ENCODE measurements around the gene DIP2C. TPM values are rescaled to one million over a fixed set of nuclear protein-coding genes. Genes with fewer than 3 reads are reported as not detected.
A peak's percentile ranks its signal among the peaks of the same experiment; 100 is the strongest.

The DIP2C gene
- total and polyA plus RNA-seq, 4 donors, result 6.4 to 40.2 (median 23.8) TPM

GRCh38 chr10:549391-549790 lies 140.1 kb downstream of the DIP2C start:
- H3K27me3 ChIP-seq (ENCODE audit: control insufficient read depth in 1 of 2, insufficient read depth in 2 of 2, low read length in 1 of 2), result no peaks in the 10 kb centered on the region
- intact Hi-C loops (cut with DNase I), result no loop called here
- H3K36me3 ChIP-seq (ENCODE audit: control insufficient read depth in 1 of 2, insufficient read depth in 2 of 2, low read length in 1 of 2), result no peaks in the 10 kb centered on the region
- WGBS, 2 donors, result 89 to 95% methylated on average over 15 to 16 of the region's 16 CpGs
- no peak for ATAC-seq (ENCODE audit: low FRiP score)
- no peak overlapping the region for H3K4me3 ChIP-seq (ENCODE audit: low read length in 2 of 2)
- DNase-seq, result no peak
- no peaks in the 10 kb centered on the region for H3K9me3 ChIP-seq (ENCODE audit: control insufficient read depth, low read length)
- peaks cover 0 to 2% of the 10 kb centered on the region in 2 donors for H3K4me1 ChIP-seq (ENCODE audit: control insufficient read depth in 1 of 2, insufficient read depth in 2 of 2, low read length in 2 of 2)
- no peak overlapping the region for H3K27ac ChIP-seq (ENCODE audit: low read depth in 1 of 2, low read length in 2 of 2)

DNA sequence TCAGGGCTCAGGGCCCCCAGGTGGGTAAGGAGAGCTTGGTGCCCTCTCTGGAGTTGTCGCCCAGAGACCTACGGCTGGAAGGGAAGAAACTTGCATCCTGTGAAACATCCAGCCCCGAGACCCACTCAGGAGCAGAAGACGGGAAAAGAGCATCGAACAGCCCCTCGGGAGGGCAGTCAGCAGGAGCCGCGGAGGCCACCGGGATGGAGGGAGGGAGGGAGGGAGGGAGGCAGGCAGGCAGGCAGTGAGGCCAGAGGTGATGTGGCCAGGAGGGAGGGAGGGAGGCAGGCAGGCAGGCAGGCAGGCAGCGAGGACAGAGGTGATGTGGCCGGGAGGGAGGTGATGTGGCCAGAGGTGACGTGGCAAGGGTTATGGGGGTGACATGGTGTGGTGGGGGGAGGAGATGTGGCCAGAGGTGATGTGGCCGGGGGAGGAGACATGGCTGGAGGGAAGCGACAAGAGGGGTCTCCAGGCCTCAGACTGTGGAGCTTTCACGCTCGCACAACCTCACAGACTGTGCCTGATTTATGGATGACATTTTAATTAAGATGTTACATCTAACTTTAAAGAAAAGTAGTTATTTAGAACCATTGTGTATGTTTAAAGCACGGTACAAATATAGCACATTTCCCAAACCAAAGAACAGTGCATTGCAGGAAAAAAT lies 141.1 kb downstream of the DIP2C start:
- intact Hi-C loops (cut with DNase I), result no loop called here
- peaks cover 0 to 2% of the 10 kb centered on the region in 2 donors for H3K4me1 ChIP-seq (ENCODE audit: control insufficient read depth in 1 of 2, insufficient read depth in 2 of 2, low read length in 2 of 2)
- ATAC-seq (ENCODE audit: low FRiP score), result no peak
- no peak overlapping the region for H3K4me3 ChIP-seq (ENCODE audit: low read length in 2 of 2)
- no peak overlapping the region for H3K27ac ChIP-seq (ENCODE audit: low read depth in 1 of 2, low read length in 2 of 2)
- DNase-seq, result peak in 1 of 2 donors; percentile 61
- 77 to 90% methylated on average over 16 to 17 of the region's 17 CpGs for WGBS, 2 donors
- H3K9me3 ChIP-seq (ENCODE audit: control insufficient read depth, low read length), result no peaks in the 10 kb centered on the region
- H3K27me3 ChIP-seq (ENCODE audit: control insufficient read depth in 1 of 2, insufficient read depth in 2 of 2, low read length in 1 of 2), result no peaks in the 10 kb centered on the region
- H3K36me3 ChIP-seq (ENCODE audit: control insufficient read depth in 1 of 2, insufficient read depth in 2 of 2, low read length in 1 of 2), result no peaks in the 10 kb centered on the region

DNA sequence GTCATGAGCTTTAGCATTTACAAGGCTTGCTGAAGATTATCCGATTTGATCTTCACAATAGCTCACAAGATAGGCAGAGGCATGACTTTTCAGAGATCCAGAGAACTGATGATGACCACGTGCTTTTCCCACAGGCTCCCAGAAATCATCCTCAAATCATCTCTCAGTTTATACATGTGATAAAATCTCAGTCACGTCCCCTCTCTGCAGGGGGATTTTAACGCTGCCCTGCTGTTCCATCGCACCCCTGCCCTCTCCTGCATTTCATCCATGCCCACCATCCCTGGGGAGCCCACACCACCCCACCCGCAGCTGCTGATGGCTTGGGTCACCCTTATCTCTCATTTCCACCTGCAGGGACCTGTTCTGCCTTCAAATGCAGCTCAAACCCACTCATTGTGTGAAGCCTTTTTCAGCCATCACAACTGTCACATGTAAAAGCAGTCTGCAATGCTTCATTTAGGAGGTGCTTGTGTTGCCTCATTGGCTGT lies 141.8 kb downstream of the DIP2C start:
- Histone ChIP-seq H3K4me3 (ENCODE audit: low read length in 2 of 2) (no peak overlapping the region), H3K4me1 (ENCODE audit: control insufficient read depth in 1 of 2, insufficient read depth in 2 of 2, low read length in 2 of 2) (peaks cover 0 to 2% of the 10 kb centered on the region in 2 donors), H3K27me3 (ENCODE audit: control insufficient read depth in 1 of 2, insufficient read depth in 2 of 2, low read length in 1 of 2) (no peaks in the 10 kb centered on the region), H3K36me3 (ENCODE audit: control insufficient read depth in 1 of 2, insufficient read depth in 2 of 2, low read length in 1 of 2) (no peaks in the 10 kb centered on the region), H3K27ac (ENCODE audit: low read depth in 1 of 2, low read length in 2 of 2) (no peak overlapping the region), H3K9me3 (ENCODE audit: control insufficient read depth, low read length) (no peaks in the 10 kb centered on the region)
- WGBS, 2 donors, result 78 to 80% methylated on average over 6 of the region's 6 CpGs
- intact Hi-C loops (cut with DNase I), result no loop called here
- no peak for ATAC-seq (ENCODE audit: low FRiP score)
- DNase-seq, result peak in 1 of 2 donors; percentile 24

DNA sequence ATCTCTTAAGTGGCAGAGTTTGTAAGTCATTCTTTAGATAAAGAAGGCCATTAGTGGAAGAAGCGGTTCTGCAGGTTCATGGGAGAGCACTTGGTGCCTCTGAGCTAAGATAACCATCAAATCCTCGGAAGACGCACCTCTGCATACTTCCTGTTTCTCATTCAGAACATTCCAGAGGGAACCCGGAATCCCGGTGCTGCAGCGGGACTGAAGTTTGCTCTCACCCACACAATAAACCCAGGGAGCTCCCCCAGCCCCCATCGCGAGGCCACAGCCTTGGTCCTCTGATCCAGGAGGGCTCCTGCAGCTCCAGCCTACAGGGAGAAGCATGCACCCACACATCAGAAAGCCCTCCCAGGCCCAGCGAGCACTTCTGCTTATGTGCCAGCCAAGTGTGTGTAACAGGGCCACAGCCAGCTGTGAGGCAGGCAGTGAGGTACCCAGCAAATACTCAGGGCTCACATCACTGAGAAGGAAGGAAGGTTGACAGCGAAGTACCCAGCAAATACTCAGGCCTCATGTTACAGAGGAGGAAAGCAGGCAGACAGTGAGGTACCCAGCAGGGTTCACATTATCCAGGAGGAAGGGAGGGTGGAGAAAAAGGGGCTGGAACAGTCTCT lies 142.4 kb downstream of the DIP2C start:
- Histone ChIP-seq H3K27ac (ENCODE audit: low read depth in 1 of 2, low read length in 2 of 2) (no peak overlapping the region), H3K27me3 (ENCODE audit: control insufficient read depth in 1 of 2, insufficient read depth in 2 of 2, low read length in 1 of 2) (no peaks in the 10 kb centered on the region), H3K9me3 (ENCODE audit: control insufficient read depth, low read length) (no peaks in the 10 kb centered on the region), H3K36me3 (ENCODE audit: control insufficient read depth in 1 of 2, insufficient read depth in 2 of 2, low read length in 1 of 2) (no peaks in the 10 kb centered on the region), H3K4me1 (ENCODE audit: control insufficient read depth in 1 of 2, insufficient read depth in 2 of 2, low read length in 2 of 2) (peaks cover 0 to 2% of the 10 kb centered on the region in 2 donors), H3K4me3 (ENCODE audit: low read length in 2 of 2) (no peak overlapping the region)
- no peak for ATAC-seq (ENCODE audit: low FRiP score)
- intact Hi-C loops (cut with DNase I), result no loop called here
- peak in 1 of 2 donors; percentile 54 for DNase-seq
- 39 to 43% methylated on average over 10 of the region's 10 CpGs for WGBS, 2 donors

GRCh38 chr10:546451-546850 lies 143.0 kb downstream of the DIP2C start:
- intact Hi-C loops (cut with DNase I), result no loop called here
- Histone ChIP-seq H3K27me3 (ENCODE audit: control insufficient read depth in 1 of 2, insufficient read depth in 2 of 2, low read length in 1 of 2) (no peaks in the 10 kb centered on the region), H3K36me3 (ENCODE audit: control insufficient read depth in 1 of 2, insufficient read depth in 2 of 2, low read length in 1 of 2) (no peaks in the 10 kb centered on the region), H3K9me3 (ENCODE audit: control insufficient read depth, low read length) (no peaks in the 10 kb centered on the region), H3K4me3 (ENCODE audit: low read length in 2 of 2) (no peak overlapping the region), H3K27ac (ENCODE audit: low read depth in 1 of 2, low read length in 2 of 2) (no peak overlapping the region), H3K4me1 (ENCODE audit: control insufficient read depth in 1 of 2, insufficient read depth in 2 of 2, low read length in 2 of 2) (peaks cover 0 to 2% of the 10 kb centered on the region in 2 donors)
- DNase-seq (peak in 1 of 2 donors; percentile 51), ATAC-seq (ENCODE audit: low FRiP score) (no peak)
- WGBS, 2 donors, result 81 to 82% methylated on average over 7 of the region's 7 CpGs

- H3K9me3 ChIP-seq (ENCODE audit: control insufficient read depth, low read length), result no peaks in the 10 kb centered on the region
- H3K36me3 ChIP-seq (ENCODE audit: control insufficient read depth in 1 of 2, insufficient read depth in 2 of 2, low read length in 1 of 2), result no peaks in the 10 kb centered on the region
- DNase-seq (peak in 1 of 2 donors; percentile 10), ATAC-seq (ENCODE audit: low FRiP score) (no peak)
- H3K4me1 ChIP-seq (ENCODE audit: control insufficient read depth in 1 of 2, insufficient read depth in 2 of 2, low read length in 2 of 2), result peaks cover 0 to 2% of the 10 kb centered on the region in 2 donors
- H3K27ac ChIP-seq (ENCODE audit: low read depth in 1 of 2, low read length in 2 of 2), result no peak overlapping the region
- no peaks in the 10 kb centered on the region for H3K27me3 ChIP-seq (ENCODE audit: control insufficient read depth in 1 of 2, insufficient read depth in 2 of 2, low read length in 1 of 2)
- WGBS, 2 donors, result 88 to 90% methylated on average over 21 of the region's 21 CpGs
- intact Hi-C loops (cut with DNase I), result no loop called here
- no peak overlapping the region for H3K4me3 ChIP-seq (ENCODE audit: low read length in 2 of 2)
These were observed 145.3 kb downstream of the DIP2C start for GRCh38 chr10:543862-544822.

DNA sequence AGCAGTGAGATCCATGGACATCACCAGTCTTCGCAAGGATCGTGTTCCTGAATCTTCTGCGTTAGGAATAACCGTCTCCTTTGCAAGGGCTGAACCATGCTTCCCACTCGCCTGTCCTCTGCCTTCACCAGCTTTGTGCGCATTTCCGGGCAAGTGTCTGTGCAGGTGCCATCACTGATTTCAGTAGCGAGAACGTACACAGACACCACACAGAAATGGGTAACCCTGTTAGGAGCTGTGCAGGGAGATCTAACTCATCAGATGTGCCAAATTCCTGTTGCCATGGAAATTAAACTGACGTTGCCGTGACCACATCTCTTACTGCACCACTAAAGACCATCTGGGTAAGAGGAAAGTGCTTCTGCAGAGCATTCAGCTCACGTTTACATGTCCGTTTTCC lies 146.3 kb downstream of the DIP2C start:
- 94% methylated on average over 13 of the region's 13 CpGs for WGBS, 2 donors
- Histone ChIP-seq H3K4me3 (ENCODE audit: low read length in 2 of 2) (no peak overlapping the region), H3K27me3 (ENCODE audit: control insufficient read depth in 1 of 2, insufficient read depth in 2 of 2, low read length in 1 of 2) (no peaks in the 10 kb centered on the region), H3K27ac (ENCODE audit: low read depth in 1 of 2, low read length in 2 of 2) (no peak overlapping the region), H3K36me3 (ENCODE audit: control insufficient read depth in 1 of 2, insufficient read depth in 2 of 2, low read length in 1 of 2) (no peaks in the 10 kb centered on the region), H3K9me3 (ENCODE audit: control insufficient read depth, low read length) (no peaks in the 10 kb centered on the region), H3K4me1 (ENCODE audit: control insufficient read depth in 1 of 2, insufficient read depth in 2 of 2, low read length in 2 of 2) (peaks cover 0 to 2% of the 10 kb centered on the region in 2 donors)
- DNase-seq (peak in 1 of 2 donors; percentile 52), ATAC-seq (ENCODE audit: low FRiP score) (no peak)
- intact Hi-C loops (cut with DNase I), result no loop called here

- WGBS, 2 donors, result 58 to 70% methylated on average over 16 of the region's 16 CpGs
- Histone ChIP-seq H3K4me1 (ENCODE audit: control insufficient read depth in 1 of 2, insufficient read depth in 2 of 2, low read length in 2 of 2) (no peaks in the 10 kb centered on the region), H3K4me3 (ENCODE audit: low read length in 2 of 2) (no peak overlapping the region), H3K9me3 (ENCODE audit: control insufficient read depth, low read length) (no peaks in the 10 kb centered on the region), H3K27me3 (ENCODE audit: control insufficient read depth in 1 of 2, insufficient read depth in 2 of 2, low read length in 1 of 2) (no peaks in the 10 kb centered on the region), H3K36me3 (ENCODE audit: control insufficient read depth in 1 of 2, insufficient read depth in 2 of 2, low read length in 1 of 2) (no peaks in the 10 kb centered on the region), H3K27ac (ENCODE audit: low read depth in 1 of 2, low read length in 2 of 2) (no peak overlapping the region)
- no peak for ATAC-seq (ENCODE audit: low FRiP score)
- intact Hi-C loops (cut with DNase I), result no loop called here
- no peak for DNase-seq
These were observed 147.6 kb downstream of the DIP2C start for GRCh38 chr10:541750-542371.
